GM12891 (cell line): ENCODE data around the gene NPEPPS.
"Not testable (repeated sequence)": the region's sequence is repeated elsewhere in the genome, so short reads cannot be mapped to it uniquely, and the experiment has no call there.

Experiments
- POLR2A ChIP-seq: IDR thresholded peaks from 2 replicates; pipeline ENCODE4 v1.6.1; 2011; ENCODE audit warnings: low read depth, low read length, control low read depth
- POLR2AphosphoS5 ChIP-seq: IDR thresholded peaks from 2 replicates; pipeline ENCODE4 v1.6.1; 2011; ENCODE audit warnings: low read depth, low read length, control low read depth

GRCh38 chr17:47500620-47501019, 30.3 kb upstream of the NPEPPS start:
- not testable (repeated sequence) for TF ChIP-seq POLR2A, POLR2AphosphoS5
